Prostate gland (tissue), 2 donors: ENCODE results near the gene LAMA3. TPM values are rescaled to one million over a fixed set of nuclear protein-coding genes. Genes with fewer than 3 reads are reported as not detected.

ENCODE experiments used
- DNase-seq: peaks from one replicate; pipeline ENCODE4 v3.0.0-alpha.2; 2019; ENCODE audit warnings: low spot score
- H3K27ac ChIP-seq, 2 donors: fragments of 200-600 bp; sonication (generic); 2 replicates each; pipeline ENCODE4 v1.5.1; 2017 to 2019
- H3K27me3 ChIP-seq: fragments of 200-600 bp; sonication (generic); replicated peaks from 2 replicates; pipeline ENCODE4 v1.5.1; 2019; ENCODE audit not compliant: insufficient read depth
- H3K36me3 ChIP-seq, 2 donors: fragments of 200-600 bp; sonication (generic); 1 replicate in 1 of 2; 2 replicates in 1 of 2; pipeline versions ENCODE4 v1.5.1 to v1.8.1; 2017 to 2019
- H3K4me1 ChIP-seq: fragments of 200-600 bp; sonication (generic); replicated peaks from 2 replicates; pipeline ENCODE4 v1.5.1; 2019
- H3K4me3 ChIP-seq, 2 donors: fragments of 200-600 bp; sonication (generic); 2 replicates each; pipeline ENCODE4 v1.5.1; 2017 to 2019
- H3K9me3 ChIP-seq: fragments of 200-600 bp; sonication (generic); 2 replicates; pipeline ENCODE4 v1.5.1; 2017
- CTCF ChIP-seq, 4 experiments: fragments of 200-600 bp in 2 of 4; fragments of 450-650 bp in 2 of 4; sonication (generic) in 2 of 4; IDR thresholded peaks; 1 replicate in 3 of 4; 2 replicates in 1 of 4; pipeline ENCODE4 v1.5.1; 2016 to 2019; ENCODE audit warnings: antibody characterized with exemption in 4 of 4, mild to moderate bottlenecking in 2 of 4, moderate library complexity in 2 of 4
- POLR2A ChIP-seq: fragments of 450-650 bp; IDR thresholded peaks from one replicate; pipeline ENCODE4 v1.6.1; 2016; ENCODE audit warnings: antibody characterized with exemption, mild to moderate bottlenecking
- POLR2AphosphoS5 ChIP-seq: sonication (generic); formaldehyde crosslinking; IDR thresholded peaks from one replicate; pipeline ENCODE4 v1.6.1; 2017; ENCODE audit warnings: antibody characterized with exemption
- WGBS: methylation state at CpG from one replicate; pipeline ENCODE4 v1.1.5; 2018; 5-methylcytosine and 5-hydroxymethylcytosine counted together
- intact Hi-C: fragments of 100-400 bp; cut with DNase I; formaldehyde crosslinking; loops from one replicate; pipeline ENCODE4 v1.14.2; 2022
- total RNA-seq, 2 donors: library from RNA; depleted of rRNA; stranded (reverse); fragments of >200 nt; gene quantifications; one replicate each; pipeline ENCODE4 v1.1.0, GENCODE V29; 2016

The LAMA3 gene
- total RNA-seq, 2 donors from 2014 or later: 31.3 to 35.9 TPM

DNA sequence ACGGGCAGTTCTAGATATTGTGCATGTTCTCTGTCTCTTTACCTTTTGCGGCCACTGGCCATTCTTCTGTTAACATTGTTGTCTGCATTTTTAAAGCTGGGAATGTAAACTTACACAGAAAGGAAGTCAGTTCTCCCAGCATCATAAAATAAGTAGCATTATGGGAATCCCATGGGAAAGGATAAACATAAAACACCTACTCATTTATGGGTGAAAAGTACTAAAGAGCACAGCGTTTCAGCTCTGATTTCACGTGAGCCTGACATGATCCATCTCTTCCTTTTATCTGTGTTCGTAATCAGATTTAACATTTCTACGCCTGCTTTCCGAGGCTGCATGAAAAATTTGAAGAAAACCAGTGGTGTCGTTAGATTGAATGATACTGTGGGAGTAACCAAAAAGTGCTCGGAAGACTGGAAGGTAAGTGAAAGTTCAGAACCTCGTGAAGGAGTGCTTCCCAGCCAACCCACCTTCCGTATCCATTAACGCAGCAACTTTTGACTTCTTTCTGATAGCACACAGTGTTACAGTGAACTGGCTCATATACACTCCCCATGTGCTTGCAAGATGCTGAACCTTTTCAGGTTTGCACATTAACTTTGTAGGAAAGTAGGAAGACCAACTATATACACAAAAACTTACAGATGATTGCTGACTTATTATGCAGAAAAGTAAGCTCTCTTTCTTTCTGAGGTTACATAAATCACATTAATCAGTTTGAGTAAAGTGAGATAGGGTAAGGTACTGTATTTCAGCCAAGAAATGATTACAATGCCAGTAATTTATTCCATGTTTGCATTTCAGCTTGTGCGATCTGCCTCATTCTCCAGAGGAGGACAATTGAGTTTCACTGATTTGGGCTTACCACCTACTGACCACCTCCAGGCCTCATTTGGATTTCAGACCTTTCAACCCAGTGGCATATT lies 238.8 kb downstream of the LAMA3 start:
- peak; percentile 45 for DNase-seq
- H3K27ac ChIP-seq: peak overlapping the region in 1 of 2 donors; percentile 13
- TF ChIP-seq POLR2AphosphoS5 (peak; percentile 24), POLR2A (no peak)

GRCh38 chr18:23929362-23929930 lies 240.2 kb downstream of the LAMA3 start:
- Histone ChIP-seq H3K4me1 (peaks cover 2% of the 10 kb centered on the region), H3K27me3 (no peaks in the 10 kb centered on the region), H3K27ac (no peak overlapping the region), H3K9me3 (no peaks in the 10 kb centered on the region), H3K4me3 (no peak overlapping the region), H3K36me3 (no peaks in the 10 kb centered on the region)
- TF ChIP-seq CTCF (IDR thresholded peaks at IDR 0.05) (no peak), POLR2AphosphoS5 (no peak), POLR2A (no peak)
- 81% methylated on average over 5 of the region's 5 CpGs for WGBS
- DNase-seq: no peak
- intact Hi-C loops: loop anchor here (5.0 kb wide), 1 partner anchor 83 kb away; the partner anchor contains the start of gene TTC39C

More for the DNA sequence above, 238.8 kb downstream of the LAMA3 start:
- H3K27me3 ChIP-seq: no peaks in the 10 kb centered on the region
- WGBS: 39% methylated on average over 13 of the region's 13 CpGs
- peaks cover 2% of the 10 kb centered on the region for H3K4me1 ChIP-seq
- intact Hi-C loops: loop anchor here (5.0 kb wide), 1 partner anchor 84 kb away; the partner anchor contains the start of gene TTC39C
- H3K36me3 ChIP-seq: no peaks in the 10 kb centered on the region
- no peaks in the 10 kb centered on the region for H3K9me3 ChIP-seq
- no peak overlapping the region for H3K4me3 ChIP-seq

GRCh38 chr18:23930002-23930401 lies 240.7 kb downstream of the LAMA3 start:
- TF ChIP-seq POLR2AphosphoS5: no peak
- no peak for TF ChIP-seq CTCF (IDR thresholded peaks at IDR 0.05)
- no peak for TF ChIP-seq POLR2A
- intact Hi-C loops: loop anchor here (5.0 kb wide), 1 partner anchor 52 kb away; no protein-coding TSS in a partner anchor

GRCh38 chr18:23932385-23933067 lies 243.3 kb downstream of the LAMA3 start:
- Histone ChIP-seq H3K4me1 (no peaks in the 10 kb centered on the region), H3K9me3 (no peaks in the 10 kb centered on the region), H3K27ac (no peak overlapping the region), H3K36me3 (no peaks in the 10 kb centered on the region), H3K4me3 (no peak overlapping the region), H3K27me3 (no peaks in the 10 kb centered on the region)
- 19% methylated on average over 8 of the region's 8 CpGs for WGBS
- TF ChIP-seq POLR2A (no peak), POLR2AphosphoS5 (peak; percentile 73)
- intact Hi-C loops: loop anchor here (5.0 kb wide), 1 partner anchor 50 kb away; no protein-coding TSS in a partner anchor
- peak; percentile 48 for DNase-seq

More at GRCh38 chr18:23930002-23930401, 240.7 kb downstream of the LAMA3 start:
- Histone ChIP-seq H3K4me3 (no peak overlapping the region), H3K4me1 (peaks cover 2% of the 10 kb centered on the region), H3K27ac (no peak overlapping the region), H3K36me3 (no peaks in the 10 kb centered on the region), H3K9me3 (no peaks in the 10 kb centered on the region), H3K27me3 (no peaks in the 10 kb centered on the region)
- WGBS: 98% methylated on average over 1 of the region's 1 CpG
- DNase-seq: no peak

- no peak for TF ChIP-seq POLR2AphosphoS5
- TF ChIP-seq CTCF (IDR thresholded peaks at IDR 0.05): no peak
- no peak for TF ChIP-seq POLR2A
- Histone ChIP-seq H3K27me3 (no peaks in the 10 kb centered on the region), H3K9me3 (no peaks in the 10 kb centered on the region), H3K27ac (no peak overlapping the region), H3K4me3 (no peak overlapping the region), H3K4me1 (no peaks in the 10 kb centered on the region), H3K36me3 (no peaks in the 10 kb centered on the region)
- WGBS: 90% methylated on average over 1 of the region's 1 CpG
- intact Hi-C loops: loop anchor here (5.0 kb wide), 1 partner anchor 49 kb away; no protein-coding TSS in a partner anchor
- no peak for DNase-seq
These were observed 244.2 kb downstream of the LAMA3 start for GRCh38 chr18:23933407-23933806.
